VCaP (cell line): ENCODE data around the gene ANXA3.

ENCODE experiments used
- H3K27ac ChIP-seq: fragments of 450-650 bp; 2 replicates; pipeline ENCODE4 v1.5.1; 2017
- TF ChIP-seq, protein P1 (sequence below): fragments of 450-650 bp; conservative IDR thresholded peaks from 2 replicates; pipeline ENCODE4 v1.5.1; 2017; ENCODE audit warnings: mild to moderate bottlenecking, moderate library complexity

The ANXA3 gene

DNA sequence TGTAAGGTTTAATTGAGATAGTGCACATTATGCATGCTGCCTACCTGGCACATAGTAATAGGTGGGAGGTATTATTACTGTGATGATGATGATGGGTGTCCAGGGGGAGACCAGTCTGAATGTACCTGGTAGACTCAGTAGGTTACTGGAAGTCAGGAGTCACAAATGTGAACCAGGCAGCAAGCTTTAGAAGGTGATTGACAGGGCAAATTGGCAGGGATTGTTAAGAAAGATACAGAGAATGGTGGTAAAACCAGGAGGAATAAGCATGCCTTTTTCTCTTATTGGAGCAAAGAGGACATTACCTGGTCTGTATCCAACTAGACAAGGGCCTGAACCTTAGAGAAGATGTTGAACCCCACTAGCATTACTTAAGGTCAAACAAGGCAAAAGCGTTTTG, 108.1 kb downstream of the ANXA3 start:
- H3K27ac ChIP-seq: no peak overlapping the region
- TF ChIP-seq, protein P1, sequence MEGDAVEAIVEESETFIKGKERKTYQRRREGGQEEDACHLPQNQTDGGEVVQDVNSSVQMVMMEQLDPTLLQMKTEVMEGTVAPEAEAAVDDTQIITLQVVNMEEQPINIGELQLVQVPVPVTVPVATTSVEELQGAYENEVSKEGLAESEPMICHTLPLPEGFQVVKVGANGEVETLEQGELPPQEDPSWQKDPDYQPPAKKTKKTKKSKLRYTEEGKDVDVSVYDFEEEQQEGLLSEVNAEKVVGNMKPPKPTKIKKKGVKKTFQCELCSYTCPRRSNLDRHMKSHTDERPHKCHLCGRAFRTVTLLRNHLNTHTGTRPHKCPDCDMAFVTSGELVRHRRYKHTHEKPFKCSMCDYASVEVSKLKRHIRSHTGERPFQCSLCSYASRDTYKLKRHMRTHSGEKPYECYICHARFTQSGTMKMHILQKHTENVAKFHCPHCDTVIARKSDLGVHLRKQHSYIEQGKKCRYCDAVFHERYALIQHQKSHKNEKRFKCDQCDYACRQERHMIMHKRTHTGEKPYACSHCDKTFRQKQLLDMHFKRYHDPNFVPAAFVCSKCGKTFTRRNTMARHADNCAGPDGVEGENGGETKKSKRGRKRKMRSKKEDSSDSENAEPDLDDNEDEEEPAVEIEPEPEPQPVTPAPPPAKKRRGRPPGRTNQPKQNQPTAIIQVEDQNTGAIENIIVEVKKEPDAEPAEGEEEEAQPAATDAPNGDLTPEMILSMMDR: no peak
